Measurements from ENCODE around the gene RAB27A. TPM values are rescaled to one million over a fixed set of nuclear protein-coding genes. Genes with fewer than 3 reads are reported as not detected.
"Not testable (repeated sequence)": the region's sequence is repeated elsewhere in the genome, so short reads cannot be mapped to it uniquely, and the experiment has no call there.

Gene RAB27A
- total RNA-seq, 1 donor, result 7.8 TPM

GRCh38 chr15:55257012-55257670 is 32.5 kb downstream of the RAB27A start:
- TF ChIP-seq, protein P1, sequence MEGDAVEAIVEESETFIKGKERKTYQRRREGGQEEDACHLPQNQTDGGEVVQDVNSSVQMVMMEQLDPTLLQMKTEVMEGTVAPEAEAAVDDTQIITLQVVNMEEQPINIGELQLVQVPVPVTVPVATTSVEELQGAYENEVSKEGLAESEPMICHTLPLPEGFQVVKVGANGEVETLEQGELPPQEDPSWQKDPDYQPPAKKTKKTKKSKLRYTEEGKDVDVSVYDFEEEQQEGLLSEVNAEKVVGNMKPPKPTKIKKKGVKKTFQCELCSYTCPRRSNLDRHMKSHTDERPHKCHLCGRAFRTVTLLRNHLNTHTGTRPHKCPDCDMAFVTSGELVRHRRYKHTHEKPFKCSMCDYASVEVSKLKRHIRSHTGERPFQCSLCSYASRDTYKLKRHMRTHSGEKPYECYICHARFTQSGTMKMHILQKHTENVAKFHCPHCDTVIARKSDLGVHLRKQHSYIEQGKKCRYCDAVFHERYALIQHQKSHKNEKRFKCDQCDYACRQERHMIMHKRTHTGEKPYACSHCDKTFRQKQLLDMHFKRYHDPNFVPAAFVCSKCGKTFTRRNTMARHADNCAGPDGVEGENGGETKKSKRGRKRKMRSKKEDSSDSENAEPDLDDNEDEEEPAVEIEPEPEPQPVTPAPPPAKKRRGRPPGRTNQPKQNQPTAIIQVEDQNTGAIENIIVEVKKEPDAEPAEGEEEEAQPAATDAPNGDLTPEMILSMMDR (IDR thresholded peaks at IDR 0.05; ENCODE audit: insufficient read depth, low read depth, low read length), result no peak
- no peak for DNase-seq (ENCODE audit: low read depth)
- H3K4me3 ChIP-seq (ENCODE audit: low read depth, low read length), result no peak overlapping the region

- TF ChIP-seq, protein P1 (IDR thresholded peaks at IDR 0.05; ENCODE audit: insufficient read depth, low read depth, low read length), result no peak
- no peak for DNase-seq (ENCODE audit: low read depth)
- H3K4me3 ChIP-seq (ENCODE audit: low read depth, low read length), result no peak overlapping the region
Observed at GRCh38 chr15:55256281-55257011, 33.2 kb downstream of the RAB27A start.

- TF ChIP-seq, protein P1 (IDR thresholded peaks at IDR 0.05; ENCODE audit: insufficient read depth, low read depth, low read length), result no peak
- H3K4me3 ChIP-seq (ENCODE audit: low read depth, low read length), result no peak overlapping the region
- peak; percentile 65 for DNase-seq (ENCODE audit: low read depth)
Observed at GRCh38 chr15:55255714-55256113, 33.9 kb downstream of the RAB27A start.

DNA sequence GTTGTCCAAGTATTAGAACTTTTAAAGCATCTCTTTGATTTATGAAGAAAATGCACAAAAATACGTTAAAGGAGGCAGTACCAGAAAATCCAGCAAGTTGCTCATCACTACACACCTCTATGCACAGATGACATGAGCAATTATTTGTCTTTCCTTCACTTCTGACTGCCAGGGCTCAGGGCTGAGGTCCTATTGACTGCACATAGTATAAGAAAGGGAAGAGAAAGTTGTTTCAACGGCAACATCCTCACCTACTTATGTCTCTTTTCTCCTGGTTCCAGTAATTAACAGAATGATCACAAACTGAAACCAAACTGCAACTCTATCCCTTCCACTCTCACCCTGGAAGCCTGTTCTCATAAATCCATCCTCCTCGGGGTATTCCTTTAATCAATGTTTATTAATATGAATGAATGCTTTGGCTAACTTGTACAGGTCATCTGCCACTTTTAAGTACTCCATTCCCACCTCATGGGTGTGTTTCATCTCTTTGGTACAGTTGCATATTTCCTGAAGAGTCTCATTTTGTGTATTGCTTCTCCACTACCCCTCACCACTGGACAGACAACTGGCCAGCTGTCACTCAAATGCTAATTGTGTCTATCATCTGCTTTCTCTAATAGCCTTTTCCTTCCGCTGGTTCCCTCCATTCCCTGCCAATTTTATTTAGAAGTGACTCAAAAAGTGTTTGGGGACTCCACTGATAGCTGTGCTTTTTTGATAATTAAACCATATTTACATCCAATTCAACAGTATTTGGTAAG is 34.5 kb downstream of the RAB27A start:
- peak overlapping the region; percentile 21 for H3K4me3 ChIP-seq (ENCODE audit: low read depth, low read length)
- TF ChIP-seq, protein P1 (IDR thresholded peaks at IDR 0.05; ENCODE audit: insufficient read depth, low read depth, low read length), result no peak

DNA sequence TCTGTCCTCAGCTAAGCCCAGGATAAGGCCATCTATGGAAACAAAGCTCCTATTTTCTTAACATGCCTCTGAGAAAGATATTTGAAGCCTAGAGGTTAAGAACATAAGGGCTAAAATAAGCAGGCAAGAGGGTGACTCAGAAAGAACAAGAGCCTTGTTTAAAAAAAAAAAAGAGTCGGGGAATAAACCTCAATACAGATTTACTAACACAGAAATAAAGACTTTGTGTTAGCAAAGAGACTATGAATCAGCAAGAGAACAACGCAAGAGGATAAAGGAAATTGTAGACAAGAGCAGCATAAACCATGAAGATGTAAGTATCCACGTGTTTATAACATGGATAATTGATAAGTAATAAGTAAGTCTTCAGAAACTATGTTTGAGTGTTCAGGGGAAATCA is 36.0 kb downstream of the RAB27A start:
- TF ChIP-seq, protein P1 (IDR thresholded peaks at IDR 0.05; ENCODE audit: insufficient read depth, low read depth, low read length), result no peak
- DNase-seq (ENCODE audit: low read depth), result peak; percentile 85
- no peak overlapping the region for H3K4me3 ChIP-seq (ENCODE audit: low read depth, low read length)

More for the DNA sequence above, 34.5 kb downstream of the RAB27A start:
- DNase-seq (ENCODE audit: low read depth), result no peak

DNA sequence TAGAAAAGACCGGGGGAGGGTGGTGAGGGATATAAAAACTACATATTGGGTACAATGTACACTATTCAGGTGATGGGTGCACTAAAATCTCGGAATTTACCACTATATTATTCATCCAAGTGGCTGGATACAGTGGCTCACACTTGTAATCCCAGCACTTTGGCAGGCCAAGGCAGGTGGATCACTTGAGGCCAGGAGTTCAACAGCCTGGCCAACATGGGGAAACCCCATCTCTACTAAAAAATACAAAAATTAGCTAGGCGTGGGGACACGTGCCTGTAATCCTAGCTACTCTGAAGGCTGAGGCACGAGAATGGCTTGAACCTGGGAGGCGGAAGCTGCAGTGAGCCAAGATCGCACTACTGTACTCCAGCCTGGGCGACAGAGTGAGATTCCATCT is 37.4 kb downstream of the RAB27A start:
- not testable (repeated sequence) for H3K4me3 ChIP-seq (ENCODE audit: low read depth, low read length); DNase-seq (ENCODE audit: low read depth)

DNA sequence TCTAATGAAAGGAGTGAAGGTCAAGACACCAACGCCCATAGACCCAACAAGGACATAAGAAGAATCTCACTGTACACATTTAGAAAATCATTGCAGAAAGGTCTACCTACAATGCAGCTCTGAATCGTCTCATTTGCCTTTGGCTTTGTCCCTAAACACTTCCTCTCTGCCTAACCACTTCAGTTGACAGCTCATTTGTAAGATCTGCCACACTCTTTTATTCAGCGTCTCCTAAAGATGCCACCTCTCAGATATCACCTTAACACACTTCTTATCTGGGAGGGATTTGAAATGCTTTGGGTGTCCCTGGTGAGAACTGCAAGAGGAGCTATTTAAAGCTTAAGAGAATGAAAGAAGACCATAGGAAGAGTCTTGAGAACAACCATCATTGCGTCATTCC is 38.7 kb downstream of the RAB27A start:
- DNase-seq (ENCODE audit: low read depth), result no peak
- TF ChIP-seq, protein P1 (IDR thresholded peaks at IDR 0.05; ENCODE audit: insufficient read depth, low read depth, low read length), result no peak
- H3K4me3 ChIP-seq (ENCODE audit: low read depth, low read length), result no peak overlapping the region
